ENCODE data around the gene FAM163B. TPM values are rescaled to one million over a fixed set of nuclear protein-coding genes. Genes with fewer than 3 reads are reported as not detected.
A peak's percentile ranks its signal among the peaks of the same experiment; 100 is the strongest.

The FAM163B gene
- total RNA-seq, 6 donors from 2014 or later = not detected

DNA sequence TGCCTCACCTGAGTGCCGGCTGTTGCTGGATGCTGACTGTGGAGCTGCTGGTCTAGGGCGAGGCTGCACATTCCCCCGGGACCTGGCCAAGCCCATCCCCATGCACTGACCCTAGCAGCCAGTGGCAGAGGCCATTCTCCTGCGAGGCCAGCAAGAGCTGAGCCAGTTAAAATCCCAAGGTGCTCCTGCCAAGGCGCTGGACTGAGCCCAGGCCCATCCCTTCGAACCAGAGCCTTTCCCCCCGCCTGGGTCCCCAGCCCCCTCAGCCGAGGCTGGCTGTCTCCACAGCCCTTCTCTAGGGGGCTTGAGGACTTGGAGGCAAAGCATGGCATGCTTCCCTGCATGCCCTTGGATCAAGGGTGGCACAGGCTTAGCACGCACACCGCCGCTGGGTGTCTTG is 73.1 kb downstream of the FAM163B start:
- ATAC-seq (ENCODE audit: low FRiP score in 2 of 2) = no peak
- H3K27ac ChIP-seq = peak overlapping the region in 2 of 4 donors; percentile 59 to 73
- TF ChIP-seq EP300 (IDR thresholded peaks at IDR 0.05) = no peak
- TF ChIP-seq POLR2AphosphoS5 (IDR thresholded peaks at IDR 0.05) = no peak
- 85 to 95% methylated on average over 3 to 11 of the region's 11 CpGs for WGBS, 2 donors
- H3K4me3 ChIP-seq = peak overlapping the region in 3 of 4 donors; percentile 43 to 79 (median 44)
- H3K36me3 ChIP-seq = peaks cover 0 to 5% (median 2%) of the 10 kb centered on the region in 4 donors
- no peak for DNase-seq
- H3K9me3 ChIP-seq = no peaks in the 10 kb centered on the region
- H3K4me1 ChIP-seq = peaks cover 43 to 70% (median 53%) of the 10 kb centered on the region in 4 donors
- H3K27me3 ChIP-seq = peaks cover 0 to 10% (median 0%) of the 10 kb centered on the region in 4 donors

DNA sequence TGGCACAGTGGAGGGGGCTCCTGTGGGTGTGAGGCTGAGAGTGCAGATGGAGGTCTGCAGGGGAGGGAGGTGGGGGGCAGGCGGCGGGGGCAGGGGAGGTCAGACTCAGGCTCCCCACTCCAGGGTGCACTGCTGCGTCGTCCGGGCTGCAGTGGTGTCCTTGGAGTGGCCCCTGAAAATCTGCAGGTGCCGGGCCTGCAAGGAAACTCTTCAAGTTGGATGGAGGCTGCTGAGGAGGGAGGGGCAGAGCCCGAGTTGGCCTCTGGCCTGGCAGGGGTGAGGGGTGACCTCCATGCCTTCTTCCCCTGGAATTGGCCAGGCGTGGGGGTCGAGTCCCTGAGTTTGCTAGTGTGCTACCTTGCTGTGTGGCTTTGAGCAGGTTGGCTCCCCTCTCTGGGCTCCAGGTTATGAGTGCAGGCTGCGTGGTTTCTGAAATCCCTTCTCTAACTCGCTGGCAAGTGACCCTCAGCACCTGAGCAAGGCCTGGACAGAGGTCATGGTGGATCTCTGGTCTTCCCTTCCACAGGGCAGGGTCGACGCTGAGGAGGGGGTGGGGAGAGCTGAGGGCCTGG is 73.8 kb downstream of the FAM163B start:
- Histone ChIP-seq H3K9me3 (no peaks in the 10 kb centered on the region), H3K27me3 (peaks cover 0 to 10% (median 0%) of the 10 kb centered on the region in 4 donors), H3K36me3 (no peaks in the 10 kb centered on the region), H3K4me3 (peak overlapping the region in 3 of 4 donors; percentile 43 to 79 (median 44)), H3K27ac (peak overlapping the region; percentile 59 to 74 (median 72)), H3K4me1 (peaks cover 42 to 64% (median 48%) of the 10 kb centered on the region in 4 donors)
- WGBS, 2 donors = 53% methylated on average over 11 of the region's 13 CpGs; no CpG with 5 or more reads in 1 of the 2 donors
- no peak for ATAC-seq (ENCODE audit: low FRiP score in 2 of 2)
- DNase-seq = peak in 1 of 2 donors; percentile 56
- no peak for TF ChIP-seq POLR2A (IDR thresholded peaks at IDR 0.05)
- TF ChIP-seq, protein P1, sequence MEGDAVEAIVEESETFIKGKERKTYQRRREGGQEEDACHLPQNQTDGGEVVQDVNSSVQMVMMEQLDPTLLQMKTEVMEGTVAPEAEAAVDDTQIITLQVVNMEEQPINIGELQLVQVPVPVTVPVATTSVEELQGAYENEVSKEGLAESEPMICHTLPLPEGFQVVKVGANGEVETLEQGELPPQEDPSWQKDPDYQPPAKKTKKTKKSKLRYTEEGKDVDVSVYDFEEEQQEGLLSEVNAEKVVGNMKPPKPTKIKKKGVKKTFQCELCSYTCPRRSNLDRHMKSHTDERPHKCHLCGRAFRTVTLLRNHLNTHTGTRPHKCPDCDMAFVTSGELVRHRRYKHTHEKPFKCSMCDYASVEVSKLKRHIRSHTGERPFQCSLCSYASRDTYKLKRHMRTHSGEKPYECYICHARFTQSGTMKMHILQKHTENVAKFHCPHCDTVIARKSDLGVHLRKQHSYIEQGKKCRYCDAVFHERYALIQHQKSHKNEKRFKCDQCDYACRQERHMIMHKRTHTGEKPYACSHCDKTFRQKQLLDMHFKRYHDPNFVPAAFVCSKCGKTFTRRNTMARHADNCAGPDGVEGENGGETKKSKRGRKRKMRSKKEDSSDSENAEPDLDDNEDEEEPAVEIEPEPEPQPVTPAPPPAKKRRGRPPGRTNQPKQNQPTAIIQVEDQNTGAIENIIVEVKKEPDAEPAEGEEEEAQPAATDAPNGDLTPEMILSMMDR (IDR thresholded peaks at IDR 0.05) = no peak
- no peak for TF ChIP-seq POLR2AphosphoS5 (IDR thresholded peaks at IDR 0.05)
- TF ChIP-seq EP300 (IDR thresholded peaks at IDR 0.05) = no peak

DNA sequence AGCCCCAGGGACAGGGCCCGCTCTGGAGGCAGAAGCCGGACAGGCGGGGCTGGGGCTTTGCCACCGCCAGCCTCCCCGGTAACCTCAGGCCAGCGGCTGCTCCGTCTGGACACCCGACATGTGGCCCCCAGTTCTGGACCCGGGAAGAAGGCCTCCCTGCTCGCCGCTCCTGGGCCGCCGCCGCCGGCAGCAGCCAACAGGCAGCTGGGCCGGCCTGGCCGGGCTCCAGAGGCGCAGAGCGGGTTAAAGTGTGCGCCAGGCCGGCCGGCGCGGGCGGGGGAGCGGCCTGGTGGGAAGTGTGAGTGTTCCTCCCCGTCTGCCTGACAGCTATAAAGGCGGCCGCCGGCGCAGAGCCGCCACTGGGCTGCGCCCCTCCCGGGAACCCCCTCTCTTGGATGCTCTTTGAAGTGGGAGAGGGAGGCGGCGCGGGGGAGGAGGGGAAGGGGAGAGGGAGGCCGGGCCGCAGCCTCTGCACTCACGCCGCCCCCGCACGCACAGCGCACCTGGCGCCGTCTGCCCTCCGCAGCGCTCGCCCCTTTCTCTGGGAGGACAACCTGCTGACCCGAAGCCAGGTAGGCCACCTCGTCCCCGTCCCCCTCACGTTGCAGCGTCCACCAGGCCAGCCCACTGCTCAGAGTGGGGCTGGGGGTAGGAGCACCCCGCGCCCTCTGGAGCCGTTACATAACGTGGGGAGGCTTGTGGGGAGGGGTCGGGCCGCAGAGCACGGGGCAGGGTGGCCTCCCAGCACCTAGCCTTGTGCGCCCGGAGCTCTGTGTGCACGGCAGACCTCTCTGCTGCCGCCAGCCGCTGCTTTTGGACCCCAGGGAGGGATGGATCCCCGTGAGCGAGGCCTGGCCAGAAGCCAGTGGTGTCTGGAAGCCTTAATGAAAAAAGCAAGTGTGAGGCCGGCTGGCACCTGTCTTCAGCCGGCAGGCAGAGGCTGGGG is 74.6 kb downstream of the FAM163B start, which contains the start of gene ADAMTSL2:
TSS of gene ADAMTSL2 (plus strand) at position 359 of the 946 bp plus-strand sequence. CDS start 2,009 bp downstream, outside the sequence.
- peak within 1 kb of the TSS; percentile 59 to 74 (median 72) for H3K27ac ChIP-seq
- H3K9me3 ChIP-seq = no peaks in the 10 kb centered on the region
- 4 to 5% methylated on average over 26 to 38 of the region's 70 CpGs for WGBS, 2 donors
- peaks cover 0 to 10% (median 0%) of the 10 kb centered on the region in 4 donors for H3K27me3 ChIP-seq
- ATAC-seq (ENCODE audit: low FRiP score in 2 of 2) (peak; percentile 5 to 79), DNase-seq (peak; percentile 27 to 95)
- TF ChIP-seq, protein P1 (IDR thresholded peaks at IDR 0.05) = no peak
- H3K4me3 ChIP-seq = peak within 1 kb of the TSS; percentile 19 to 79 (median 44)
- no peaks in the 10 kb centered on the region for H3K36me3 ChIP-seq
- H3K4me1 ChIP-seq = peaks cover 34 to 56% (median 40%) of the 10 kb centered on the region in 4 donors

DNA sequence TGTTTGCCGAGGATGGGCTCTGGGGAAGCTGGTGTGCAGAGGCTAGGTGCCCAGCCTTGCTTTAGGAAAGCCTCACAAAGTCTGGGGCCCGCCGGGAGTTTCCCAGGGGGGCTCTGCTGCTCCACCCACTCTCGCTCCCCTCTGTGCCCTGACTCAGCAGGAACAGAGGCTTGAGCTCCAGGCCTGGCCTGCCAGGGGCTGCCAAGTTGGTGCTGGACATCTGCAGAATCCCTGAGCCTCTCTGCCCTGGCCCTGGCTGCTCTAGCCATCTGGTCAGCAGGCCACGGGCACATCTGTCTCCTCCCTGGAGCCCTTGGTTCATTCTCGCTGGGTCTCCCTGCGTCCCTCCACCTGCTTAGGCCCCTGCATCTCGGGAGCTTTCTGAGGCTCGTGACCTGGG is 75.3 kb downstream of the FAM163B start:
- TF ChIP-seq EP300 (IDR thresholded peaks at IDR 0.05) = no peak
- no peak for TF ChIP-seq POLR2AphosphoS5 (IDR thresholded peaks at IDR 0.05)
- TF ChIP-seq, protein P1 (IDR thresholded peaks at IDR 0.05) = no peak
- TF ChIP-seq POLR2A (IDR thresholded peaks at IDR 0.05) = no peak
- ATAC-seq (ENCODE audit: low FRiP score in 2 of 2) = peak in 1 of 2 donors; percentile 22
- H3K4me1 ChIP-seq = peaks cover 27 to 48% (median 35%) of the 10 kb centered on the region in 4 donors
- peaks cover 0 to 10% (median 0%) of the 10 kb centered on the region in 4 donors for H3K27me3 ChIP-seq
- DNase-seq = peak in 1 of 2 donors; percentile 65
- WGBS, 2 donors = 36 to 44% methylated on average over 3 to 9 of the region's 9 CpGs
- H3K27ac ChIP-seq = peak overlapping the region; percentile 59 to 74 (median 72)
- H3K36me3 ChIP-seq = no peaks in the 10 kb centered on the region
- H3K4me3 ChIP-seq = peak overlapping the region in 3 of 4 donors; percentile 43 to 79 (median 44)
- H3K9me3 ChIP-seq = no peaks in the 10 kb centered on the region
